BLaER1 treated with 17β-estradiol and CSF1 and Interleukin-3, amounts not matched to agents 10 nM and 100 nM (cell line): ENCODE data around the gene PAX7.
"Not testable (repeated sequence)": the region's sequence is repeated elsewhere in the genome, so short reads cannot be mapped to it uniquely, and the experiment has no call there.

Experiments
- H3K27ac ChIP-seq, 11 experiments: shearing (Covaris generic); formaldehyde crosslinking; 2 replicates each; pipeline ENCODE4 v1.8.1; 2022
- H3K27me3 ChIP-seq, 11 experiments: shearing (Covaris generic); formaldehyde crosslinking; 2 replicates each; pipeline ENCODE4 v1.8.1; 2022
- H3K36me3 ChIP-seq, 11 experiments: shearing (Covaris generic); formaldehyde crosslinking; 2 replicates each; pipeline ENCODE4 v1.8.1; 2022
- H3K4me1 ChIP-seq, 10 experiments: shearing (Covaris generic); formaldehyde crosslinking; 2 replicates each; pipeline ENCODE4 v1.8.1; 2022
- H3K4me2 ChIP-seq, 11 experiments: shearing (Covaris generic); formaldehyde crosslinking; 2 replicates each; pipeline ENCODE4 v1.8.1; 2022
- H3K4me3 ChIP-seq, 10 experiments: shearing (Covaris generic); formaldehyde crosslinking; 2 replicates each; pipeline ENCODE4 v1.8.1; 2022
- H3K9ac ChIP-seq, 11 experiments: shearing (Covaris generic); formaldehyde crosslinking; 2 replicates each; pipeline ENCODE4 v1.8.1; 2022
- H3K9me3 ChIP-seq, 11 experiments: shearing (Covaris generic); formaldehyde crosslinking; replicated peaks in 1 of 11; 2 replicates each; pipeline ENCODE4 v1.8.1; 2022
- H4K20me1 ChIP-seq, 11 experiments: shearing (Covaris generic); formaldehyde crosslinking; 2 replicates each; pipeline ENCODE4 v1.8.1; 2022
- Cebpa-rat ChIP-seq, 11 experiments: shearing (Covaris generic); IDR thresholded peaks; 2 replicates each; pipeline ENCODE4 v1.8.1; 2022

Gene PAX7

GRCh38 chr1:18630511-18631495, at the start of gene PAX7:
Gene PAX7 (plus strand): TSS chr1:18630846. CDS start chr1:18631604, 758 bp downstream.
- Histone ChIP-seq H3K4me1 (peaks cover 0 to 9% (median 2%) of the 10 kb centered on the region in 10 experiments; a peak in 4 of 20 replicates), H4K20me1 (peaks cover 0 to 82% (median 69%) of the 10 kb centered on the region in 11 experiments; a peak in 18 of 22 replicates), H3K27ac (no peak within 1 kb of the TSS), H3K36me3 (no peaks in the 10 kb centered on the region), H3K9me3 (peaks cover 0 to 18% (median 6%) of the 10 kb centered on the region in 11 experiments; a peak in 9 of 22 replicates), H3K4me2 (peak within 1 kb of the TSS in 10 of 11 experiments; percentile 31 to 91 (median 48); a peak in 17 of 22 replicates), H3K9ac (no peak within 1 kb of the TSS), H3K4me3 (peak within 1 kb of the TSS in 5 of 10 experiments; percentile 35 to 47 (median 42); a peak in 8 of 20 replicates), H3K27me3 (peaks cover 99 to 100% (median 100%) of the 10 kb centered on the region in 11 experiments)
- TF ChIP-seq Cebpa-rat (IDR thresholded peaks at IDR 0.05) = no peak

- Histone ChIP-seq H4K20me1 (peaks cover 0 to 8% (median 0%) of the 10 kb centered on the region in 11 experiments; a peak in 2 of 22 replicates), H3K9ac (no peak overlapping the region), H3K36me3 (no peaks in the 10 kb centered on the region), H3K9me3 (peaks cover 0 to 18% (median 0%) of the 10 kb centered on the region in 11 experiments; a peak in 7 of 22 replicates), H3K27ac (no peak overlapping the region), H3K27me3 (no peaks in the 10 kb centered on the region), H3K4me3 (no peak overlapping the region), H3K4me2 (peak overlapping the region in 5 of 11 experiments; percentile 3 to 43 (median 31); a peak in 5 of 22 replicates), H3K4me1 (peaks cover 24 to 47% (median 32%) of the 10 kb centered on the region in 10 experiments)
- no peak for TF ChIP-seq Cebpa-rat (IDR thresholded peaks at IDR 0.05)
These were observed 49.2 kb upstream of the PAX7 start for GRCh38 chr1:18581420-18581880.

DNA sequence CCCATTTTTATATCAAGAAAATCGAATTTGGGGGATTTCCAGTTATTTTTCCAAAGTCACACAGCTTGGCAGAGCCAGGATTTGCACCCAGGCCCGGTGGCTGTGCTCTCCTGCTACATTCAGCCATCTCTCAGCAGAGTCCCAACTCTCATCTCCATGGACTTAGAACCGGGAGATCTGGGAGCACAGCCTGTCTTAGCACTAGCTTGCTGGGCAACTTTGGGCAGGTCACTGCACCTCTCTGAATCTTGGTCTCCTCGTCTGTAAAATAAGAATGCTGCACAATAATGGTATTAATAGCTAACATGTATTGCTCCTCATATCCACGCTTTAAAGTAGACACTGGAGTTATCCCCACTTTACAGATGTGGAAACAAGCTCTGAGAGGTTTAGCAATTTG, 47.8 kb upstream of the PAX7 start:
- no peak overlapping the region for H3K9ac ChIP-seq
- no peaks in the 10 kb centered on the region for H3K36me3 ChIP-seq
- no peak overlapping the region for H3K27ac ChIP-seq
- H3K9me3 ChIP-seq = peaks cover 0 to 18% (median 0%) of the 10 kb centered on the region in 11 experiments; a peak in 7 of 22 replicates
- H3K4me2 ChIP-seq = no peak overlapping the region
- no peak overlapping the region for H3K4me3 ChIP-seq
- no peak for TF ChIP-seq Cebpa-rat (IDR thresholded peaks at IDR 0.05)
- no peaks in the 10 kb centered on the region for H3K27me3 ChIP-seq
- H4K20me1 ChIP-seq = peaks cover 0 to 8% (median 0%) of the 10 kb centered on the region in 11 experiments; a peak in 2 of 22 replicates
- H3K4me1 ChIP-seq = peaks cover 24 to 47% (median 33%) of the 10 kb centered on the region in 10 experiments

GRCh38 chr1:18583326-18583941, 47.2 kb upstream of the PAX7 start:
- peak overlapping the region in 8 of 11 experiments; percentile 9 to 67 (median 30); a peak in 8 of 22 replicates for H3K4me2 ChIP-seq
- H3K4me3 ChIP-seq = no peak overlapping the region
- peaks cover 0 to 18% (median 0%) of the 10 kb centered on the region in 11 experiments; a peak in 7 of 22 replicates for H3K9me3 ChIP-seq
- no peaks in the 10 kb centered on the region for H3K27me3 ChIP-seq
- H3K27ac ChIP-seq = no peak overlapping the region
- H3K36me3 ChIP-seq = no peaks in the 10 kb centered on the region
- no peak overlapping the region for H3K9ac ChIP-seq
- no peak for TF ChIP-seq Cebpa-rat (IDR thresholded peaks at IDR 0.05)
- peaks cover 24 to 43% (median 35%) of the 10 kb centered on the region in 10 experiments for H3K4me1 ChIP-seq
- H4K20me1 ChIP-seq = peaks cover 0 to 8% (median 0%) of the 10 kb centered on the region in 11 experiments; a peak in 2 of 22 replicates

- H4K20me1 ChIP-seq, H3K9ac ChIP-seq, H3K27me3 ChIP-seq, H3K36me3 ChIP-seq, H3K9me3 ChIP-seq, H3K4me3 ChIP-seq, H3K4me2 ChIP-seq, H3K27ac ChIP-seq: not testable (repeated sequence)
- peaks cover 18 to 35% (median 24%) of the 10 kb centered on the region in 10 experiments for H3K4me1 ChIP-seq
These were observed 44.6 kb upstream of the PAX7 start for GRCh38 chr1:18586016-18586415.

- Histone ChIP-seq H3K9me3 (no peaks in the 10 kb centered on the region), H3K9ac (no peak overlapping the region), H3K27me3 (no peaks in the 10 kb centered on the region), H3K4me3 (no peak overlapping the region), H3K4me1 (peaks cover 16 to 30% (median 20%) of the 10 kb centered on the region in 10 experiments), H3K4me2 (no peak overlapping the region; a peak in 1 of 22 replicates), H3K36me3 (no peaks in the 10 kb centered on the region), H4K20me1 (peaks cover 0 to 8% (median 0%) of the 10 kb centered on the region in 11 experiments; a peak in 2 of 22 replicates), H3K27ac (no peak overlapping the region)
- TF ChIP-seq Cebpa-rat (IDR thresholded peaks at IDR 0.05) = no peak
These were observed 42.6 kb upstream of the PAX7 start for GRCh38 chr1:18588093-18588492.

GRCh38 chr1:18592368-18592767, 38.3 kb upstream of the PAX7 start:
- Histone ChIP-seq H3K9ac (no peak overlapping the region), H3K27ac (no peak overlapping the region), H3K4me3 (no peak overlapping the region), H3K27me3 (no peaks in the 10 kb centered on the region), H3K9me3 (no peaks in the 10 kb centered on the region), H4K20me1 (peaks cover 0 to 4% (median 0%) of the 10 kb centered on the region in 11 experiments; a peak in 1 of 22 replicates), H3K4me1 (peaks cover 0 to 8% (median 0%) of the 10 kb centered on the region in 10 experiments; a peak in 2 of 20 replicates), H3K4me2 (no peak overlapping the region), H3K36me3 (no peaks in the 10 kb centered on the region)
- TF ChIP-seq Cebpa-rat (IDR thresholded peaks at IDR 0.05) = no peak

DNA sequence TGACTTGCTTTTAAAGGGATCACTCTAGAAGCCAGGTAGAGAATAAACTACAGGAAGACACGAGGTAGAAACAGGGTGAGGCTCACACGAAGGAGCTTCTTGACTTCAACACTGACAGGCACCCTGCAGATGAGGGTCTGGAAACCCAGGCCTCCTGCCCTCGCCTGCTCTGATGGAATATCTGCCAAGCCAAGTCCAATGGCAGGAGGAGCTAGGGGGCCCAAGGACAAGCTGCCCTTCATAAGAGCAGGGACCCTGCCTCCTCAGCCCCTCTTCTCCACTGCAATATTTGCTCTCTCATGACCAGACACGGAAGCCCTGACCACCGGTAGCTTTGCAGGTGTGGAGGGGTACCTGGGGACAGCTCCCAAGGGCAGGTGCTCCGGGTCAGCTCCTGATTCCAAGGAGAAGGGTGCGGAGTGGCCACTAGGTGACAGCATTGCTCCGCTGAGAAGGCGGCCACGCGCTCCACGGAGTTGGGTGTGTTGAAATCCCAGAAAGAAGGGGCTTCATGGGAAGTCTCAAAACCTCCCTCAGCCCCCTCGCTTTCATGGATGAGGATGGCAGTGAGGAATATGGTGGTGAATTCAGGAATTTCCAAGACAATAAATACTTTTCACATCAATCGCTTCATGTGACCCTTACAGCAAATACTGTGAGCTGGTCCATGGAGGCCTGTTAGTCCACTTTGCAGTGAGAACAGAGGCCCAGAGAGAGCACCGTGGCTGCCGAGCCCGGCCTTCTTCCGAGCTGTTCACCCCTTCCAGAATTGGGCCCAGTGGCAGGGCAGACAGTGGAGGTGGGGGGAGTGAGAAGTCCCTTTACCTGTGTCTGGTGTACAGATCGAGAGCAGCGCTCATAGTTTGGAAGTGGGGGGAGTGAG, 33.2 kb upstream of the PAX7 start:
- H3K36me3 ChIP-seq = no peaks in the 10 kb centered on the region
- H3K27me3 ChIP-seq = peaks cover 14 to 25% (median 22%) of the 10 kb centered on the region in 11 experiments
- no peak for TF ChIP-seq Cebpa-rat (IDR thresholded peaks at IDR 0.05)
- no peak overlapping the region for H3K27ac ChIP-seq
- H3K4me1 ChIP-seq = no peaks in the 10 kb centered on the region
- peaks cover 0 to 4% (median 0%) of the 10 kb centered on the region in 11 experiments; a peak in 2 of 22 replicates for H4K20me1 ChIP-seq
- H3K4me2 ChIP-seq = 0 out of 22 replicates have a peak overlapping the region, but pooled peaks of 1 of the 11 experiments have one; percentile 8
- H3K9me3 ChIP-seq = no peaks in the 10 kb centered on the region
- no peak overlapping the region for H3K9ac ChIP-seq
- no peak overlapping the region for H3K4me3 ChIP-seq
